ENCODE measurements around the gene NLRP12. TPM values are rescaled to one million over a fixed set of nuclear protein-coding genes. Genes with fewer than 3 reads are reported as not detected.

NLRP12 gene, protein sequence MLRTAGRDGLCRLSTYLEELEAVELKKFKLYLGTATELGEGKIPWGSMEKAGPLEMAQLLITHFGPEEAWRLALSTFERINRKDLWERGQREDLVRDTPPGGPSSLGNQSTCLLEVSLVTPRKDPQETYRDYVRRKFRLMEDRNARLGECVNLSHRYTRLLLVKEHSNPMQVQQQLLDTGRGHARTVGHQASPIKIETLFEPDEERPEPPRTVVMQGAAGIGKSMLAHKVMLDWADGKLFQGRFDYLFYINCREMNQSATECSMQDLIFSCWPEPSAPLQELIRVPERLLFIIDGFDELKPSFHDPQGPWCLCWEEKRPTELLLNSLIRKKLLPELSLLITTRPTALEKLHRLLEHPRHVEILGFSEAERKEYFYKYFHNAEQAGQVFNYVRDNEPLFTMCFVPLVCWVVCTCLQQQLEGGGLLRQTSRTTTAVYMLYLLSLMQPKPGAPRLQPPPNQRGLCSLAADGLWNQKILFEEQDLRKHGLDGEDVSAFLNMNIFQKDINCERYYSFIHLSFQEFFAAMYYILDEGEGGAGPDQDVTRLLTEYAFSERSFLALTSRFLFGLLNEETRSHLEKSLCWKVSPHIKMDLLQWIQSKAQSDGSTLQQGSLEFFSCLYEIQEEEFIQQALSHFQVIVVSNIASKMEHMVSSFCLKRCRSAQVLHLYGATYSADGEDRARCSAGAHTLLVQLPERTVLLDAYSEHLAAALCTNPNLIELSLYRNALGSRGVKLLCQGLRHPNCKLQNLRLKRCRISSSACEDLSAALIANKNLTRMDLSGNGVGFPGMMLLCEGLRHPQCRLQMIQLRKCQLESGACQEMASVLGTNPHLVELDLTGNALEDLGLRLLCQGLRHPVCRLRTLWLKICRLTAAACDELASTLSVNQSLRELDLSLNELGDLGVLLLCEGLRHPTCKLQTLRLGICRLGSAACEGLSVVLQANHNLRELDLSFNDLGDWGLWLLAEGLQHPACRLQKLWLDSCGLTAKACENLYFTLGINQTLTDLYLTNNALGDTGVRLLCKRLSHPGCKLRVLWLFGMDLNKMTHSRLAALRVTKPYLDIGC
- total RNA-seq: 0.23 TPM

GRCh38 chr19:53824134-53824611, at the start of gene NLRP12:
Gene NLRP12 (minus strand): TSS chr19:53824314. CDS start chr19:53824174, 140 bp downstream.

GRCh38 chr19:53867225-53868090, 43.3 kb upstream of the NLRP12 start, which contains the start of gene MYADM:
Gene MYADM (plus strand): TSS chr19:53867883. CDS start chr19:53873530, 5,647 bp downstream.

Small RNAs within 50 kb of the gene (small RNA-seq; reads per million reads assigned to genes)
- gene AC008753.1 (not detected), gene MIR1283-2 (not detected), gene MIR371A (not detected), gene MIR372 (not detected), gene MIR373 (0.44 reads per million, percentile 46 among the genes with 10 or more reads in this experiment), gene MIR516A1 (not detected), gene MIR516A2 (not detected), gene MIR519A1 (not detected), gene MIR521-1 (not detected), gene MIR527 (not detected), gene RNU6-1041P (not detected), gene RNU6-165P (not detected), gene RNU6-751P (not detected), gene RNU6-982P (not detected)

Other genes starting within 250 kb of the NLRP12 start
- gene DPRX, start 192.3 kb downstream of the NLRP12 start, total RNA-seq: not detected
- gene MYADM, start 43.6 kb upstream of the NLRP12 start, total RNA-seq: 6.7 TPM
- gene PRKCG, start 57.9 kb upstream of the NLRP12 start, total RNA-seq: 5.8 TPM
- gene CACNG7, start 85.0 kb upstream of the NLRP12 start, total RNA-seq: 14.1 TPM
- gene CACNG8, start 138.6 kb upstream of the NLRP12 start, total RNA-seq: 7.4 TPM
- gene CACNG6, start 167.3 kb upstream of the NLRP12 start, total RNA-seq: 0.92 TPM
- 0.23 TPM for gene VSTM1, start 239.6 kb upstream of the NLRP12 start, total RNA-seq

Data from diencephalon (tissue), 1 donor.